Fibroblast of the aortic adventitia (primary cell): ENCODE data around the gene ENTPD7. TPM values are rescaled to one million over a fixed set of nuclear protein-coding genes. Genes with fewer than 3 reads are reported as not detected.
"Not testable (repeated sequence)": the region's sequence is repeated elsewhere in the genome, so short reads cannot be mapped to it uniquely, and the experiment has no call there.

ENCODE experiments used
- DNase-seq: peaks from one replicate; pipeline ENCODE4 v3.0.0-alpha.2; 2010; ENCODE audit warnings: low read depth
- H3K4me3 ChIP-seq: 2 replicates; pipeline ENCODE4 v1.5.1; 2011; ENCODE audit warnings: low read depth, mild to moderate bottlenecking, control low read depth, low read length, moderate library complexity
- total RNA-seq: library from RNA; depleted of rRNA; stranded (reverse); fragments of >200 nt; gene quantifications from 2 replicates; pipeline ENCODE4 v1.2.3, GENCODE V29; 2012; ENCODE audit warnings: low replicate concordance
- TF ChIP-seq, protein P1 (sequence below): IDR thresholded peaks from 2 replicates; pipeline ENCODE4 v1.5.1; 2011; ENCODE audit warnings: mild to moderate bottlenecking, low read length, control low read depth, inconsistent platforms; ENCODE audit not compliant: insufficient read depth

The ENTPD7 gene
- total RNA-seq, 1 donor = 11.4 TPM

GRCh38 chr10:99730026-99730425 lies 70.7 kb downstream of the ENTPD7 start:
- no peak overlapping the region for H3K4me3 ChIP-seq
- no peak for DNase-seq
- TF ChIP-seq, protein P1, sequence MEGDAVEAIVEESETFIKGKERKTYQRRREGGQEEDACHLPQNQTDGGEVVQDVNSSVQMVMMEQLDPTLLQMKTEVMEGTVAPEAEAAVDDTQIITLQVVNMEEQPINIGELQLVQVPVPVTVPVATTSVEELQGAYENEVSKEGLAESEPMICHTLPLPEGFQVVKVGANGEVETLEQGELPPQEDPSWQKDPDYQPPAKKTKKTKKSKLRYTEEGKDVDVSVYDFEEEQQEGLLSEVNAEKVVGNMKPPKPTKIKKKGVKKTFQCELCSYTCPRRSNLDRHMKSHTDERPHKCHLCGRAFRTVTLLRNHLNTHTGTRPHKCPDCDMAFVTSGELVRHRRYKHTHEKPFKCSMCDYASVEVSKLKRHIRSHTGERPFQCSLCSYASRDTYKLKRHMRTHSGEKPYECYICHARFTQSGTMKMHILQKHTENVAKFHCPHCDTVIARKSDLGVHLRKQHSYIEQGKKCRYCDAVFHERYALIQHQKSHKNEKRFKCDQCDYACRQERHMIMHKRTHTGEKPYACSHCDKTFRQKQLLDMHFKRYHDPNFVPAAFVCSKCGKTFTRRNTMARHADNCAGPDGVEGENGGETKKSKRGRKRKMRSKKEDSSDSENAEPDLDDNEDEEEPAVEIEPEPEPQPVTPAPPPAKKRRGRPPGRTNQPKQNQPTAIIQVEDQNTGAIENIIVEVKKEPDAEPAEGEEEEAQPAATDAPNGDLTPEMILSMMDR = no peak

DNA sequence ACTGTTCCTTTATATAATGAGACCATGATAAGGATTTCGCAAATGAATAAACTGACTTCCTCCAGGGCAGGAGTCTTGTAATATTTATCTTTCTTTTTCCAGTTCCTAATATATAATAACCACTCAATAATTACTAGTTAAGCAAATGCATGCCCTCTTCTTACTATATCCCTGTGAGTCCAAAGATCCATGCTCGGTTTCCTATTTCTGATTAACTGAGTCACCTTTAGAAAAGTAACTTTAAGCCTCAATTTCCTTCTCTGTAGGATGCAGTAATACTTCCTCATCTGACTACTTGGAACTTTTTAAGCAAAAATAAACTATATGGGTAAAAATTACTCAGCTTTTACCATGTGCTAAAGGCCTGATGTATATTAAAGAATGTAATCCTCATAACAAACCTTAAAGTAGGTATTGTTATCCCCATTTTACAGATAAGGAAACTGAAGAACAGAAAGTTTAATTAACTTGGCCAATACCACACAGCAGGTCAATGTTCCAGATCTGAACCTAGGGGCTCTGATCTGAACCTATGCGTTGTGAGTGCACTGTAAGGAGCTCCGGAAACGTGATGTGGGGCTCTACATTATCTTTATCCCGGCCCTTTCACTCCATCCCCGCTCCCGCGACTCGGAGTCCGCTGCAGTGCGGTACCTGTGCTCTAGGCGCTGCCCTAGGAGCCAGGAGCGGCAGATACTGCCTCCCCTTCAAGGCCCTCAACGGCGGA lies 72.2 kb downstream of the ENTPD7 start:
- no peak for DNase-seq
- H3K4me3 ChIP-seq = peak overlapping the region; percentile 100
- TF ChIP-seq, protein P1 = peak; percentile 30

GRCh38 chr10:99732033-99732842 lies 72.9 kb downstream of the ENTPD7 start, which contains the start of the genes COX15 and CUTC:
TSS of gene COX15 (minus strand) at chr10:99732127. CDS start at chr10:99732049, 78 bp downstream.
TSS of gene CUTC (plus strand) at chr10:99732234. CDS start at chr10:99732349, 115 bp downstream.
- TF ChIP-seq, protein P1 = peak; percentile 47
- peak within 1 kb of the TSS; percentile 100 for H3K4me3 ChIP-seq
- peak; percentile 95 for DNase-seq

DNA sequence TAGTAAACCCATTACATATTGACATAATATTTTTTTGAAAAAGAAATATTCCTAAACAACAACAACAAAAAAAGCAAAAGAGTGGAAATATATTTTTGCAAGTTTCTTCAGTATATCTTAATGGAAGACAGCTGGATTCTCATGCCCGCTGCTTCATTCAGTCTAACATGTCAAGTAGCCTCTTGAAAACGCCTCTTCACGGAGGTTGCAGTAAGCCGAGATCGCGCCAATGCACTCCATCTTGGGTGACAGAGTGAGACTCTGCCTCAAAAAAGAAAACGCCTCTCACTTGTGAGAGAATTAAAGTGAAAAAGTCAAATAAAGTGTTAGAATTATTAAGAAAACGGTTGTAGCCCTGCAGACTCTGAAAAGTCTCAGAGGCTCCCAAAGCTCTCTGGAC lies 74.1 kb downstream of the ENTPD7 start:
- peak overlapping the region; percentile 47 for H3K4me3 ChIP-seq
- DNase-seq = peak; percentile 25
- TF ChIP-seq, protein P1 = no peak

GRCh38 chr10:99734111-99734510 lies 74.8 kb downstream of the ENTPD7 start:
- H3K4me3 ChIP-seq, DNase-seq: not testable (repeated sequence)

DNA sequence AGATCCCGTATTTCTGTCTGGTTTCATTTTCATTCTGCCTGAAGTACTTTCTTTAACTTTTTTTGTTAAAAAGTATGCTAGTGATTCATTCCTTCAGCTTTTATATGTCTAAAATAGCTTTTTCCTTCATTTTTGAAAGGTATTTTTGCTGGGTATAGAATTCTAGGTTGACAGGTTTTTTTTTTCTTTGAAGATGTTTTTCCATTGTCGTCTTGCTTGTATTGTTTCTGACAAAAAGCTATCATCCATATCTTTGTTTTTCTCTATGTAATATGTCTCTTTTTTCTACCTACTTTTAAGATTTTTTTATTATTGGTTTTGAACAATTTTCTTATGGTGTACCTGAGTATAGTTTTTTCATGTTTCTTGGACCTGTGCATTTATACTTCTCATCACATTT lies 81.0 kb downstream of the ENTPD7 start:
- DNase-seq = no peak
- H3K4me3 ChIP-seq = no peak overlapping the region
- TF ChIP-seq, protein P1 = no peak

GRCh38 chr10:99740933-99741559 lies 81.7 kb downstream of the ENTPD7 start:
- no peak overlapping the region for H3K4me3 ChIP-seq
- TF ChIP-seq, protein P1 = no peak
- DNase-seq = no peak
